Parathyroid adenoma (tissue), 2 donors: ENCODE measurements around the gene BIRC7.
A peak's percentile ranks its signal among the peaks of the same experiment; 100 is the strongest.

Source experiments
- H2AFZ ChIP-seq: fragments of 300-600 bp; sonication (generic); one replicate; pipeline ENCODE4 v1.7.0; 2017; ENCODE audit warnings: antibody characterized with exemption, mild to moderate bottlenecking
- H3K27ac ChIP-seq: fragments of 300-600 bp; sonication (generic); one replicate; pipeline ENCODE4 v1.7.0; 2017
- H3K27me3 ChIP-seq: fragments of 300-600 bp; sonication (generic); one replicate; pipeline ENCODE4 v1.7.0; 2017; ENCODE audit warnings: low read length; ENCODE audit not compliant: control insufficient read depth, insufficient read depth
- H3K36me3 ChIP-seq: fragments of 300-600 bp; sonication (generic); one replicate; pipeline ENCODE4 v1.7.0; 2017; ENCODE audit warnings: low read length; ENCODE audit not compliant: control insufficient read depth, insufficient read depth
- H3K4me1 ChIP-seq: fragments of 300-600 bp; sonication (generic); one replicate; pipeline ENCODE4 v1.7.0; 2017; ENCODE audit warnings: control low read depth
- H3K4me2 ChIP-seq: fragments of 300-600 bp; sonication (generic); one replicate; pipeline ENCODE4 v1.7.0; 2017; ENCODE audit warnings: low read length
- H3K4me3 ChIP-seq: fragments of 300-600 bp; sonication (generic); one replicate; pipeline ENCODE4 v1.7.0; 2017; ENCODE audit warnings: low read depth, low read length
- H3K79me2 ChIP-seq: fragments of 300-600 bp; sonication (generic); one replicate; pipeline ENCODE4 v1.7.0; 2017; ENCODE audit warnings: control low read depth
- H3K9ac ChIP-seq: fragments of 300-600 bp; sonication (generic); one replicate; pipeline ENCODE4 v1.7.0; 2017; ENCODE audit warnings: mild to moderate bottlenecking
- H3K9me3 ChIP-seq: fragments of 300-600 bp; sonication (generic); one replicate; pipeline ENCODE4 v1.7.0; 2017; ENCODE audit warnings: low read length; ENCODE audit not compliant: control insufficient read depth
- CTCF ChIP-seq: fragments of 300-600 bp; sonication (generic); IDR thresholded peaks from one replicate; pipeline ENCODE4 v1.7.0; 2017; ENCODE audit warnings: antibody characterized with exemption, mild to moderate bottlenecking
- donor health status: primary hyperparathyroidism.

The BIRC7 gene

DNA sequence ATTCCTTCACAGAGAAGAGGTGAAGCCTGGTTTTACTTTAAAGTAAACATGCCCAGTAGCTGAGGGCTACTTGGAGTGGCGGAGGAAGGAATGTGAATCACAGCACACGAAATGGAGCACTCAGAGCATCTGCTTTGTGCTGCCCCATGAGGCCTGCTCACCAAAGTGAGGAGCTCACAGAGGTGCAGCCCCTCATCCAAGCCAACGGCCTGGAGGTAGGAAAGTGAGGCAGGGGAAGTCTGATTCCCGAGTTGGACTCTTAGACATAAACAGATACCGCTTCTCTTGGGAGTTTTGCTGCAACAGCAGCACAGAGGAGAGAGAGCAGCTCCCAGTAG lies 23.3 kb upstream of the BIRC7 start:
- Histone ChIP-seq H3K79me2 (peaks cover 70% of the 10 kb centered on the region), H2AFZ (no peak overlapping the region), H3K9me3 (no peaks in the 10 kb centered on the region), H3K4me1 (peaks cover 20% of the 10 kb centered on the region), H3K27ac (no peak overlapping the region), H3K4me3 (no peak overlapping the region), H3K27me3 (no peaks in the 10 kb centered on the region), H3K4me2 (no peak overlapping the region), H3K9ac (no peak overlapping the region), H3K36me3 (no peaks in the 10 kb centered on the region)
- no peak for TF ChIP-seq CTCF

DNA sequence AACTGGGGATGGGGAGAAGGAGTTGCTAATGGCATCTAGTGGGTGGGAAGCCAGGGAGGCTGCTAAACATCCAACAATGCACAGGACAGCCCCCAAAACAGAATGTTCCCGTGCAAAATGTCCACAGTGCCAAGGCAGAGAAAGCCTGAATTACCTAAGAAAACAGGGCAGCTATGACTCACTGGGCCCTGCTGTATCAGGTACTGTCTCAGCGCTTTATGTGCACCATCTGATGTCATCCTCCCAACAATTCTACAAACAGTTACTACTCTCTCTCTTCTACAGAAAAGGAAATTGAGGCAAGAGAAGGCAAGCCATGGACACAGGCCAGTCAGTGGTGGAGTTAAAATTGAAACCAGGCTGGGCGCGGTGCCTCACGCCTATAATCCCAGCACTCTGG lies 22.9 kb upstream of the BIRC7 start:
- H3K36me3 ChIP-seq, result no peaks in the 10 kb centered on the region
- H3K27me3 ChIP-seq, result no peaks in the 10 kb centered on the region
- no peak overlapping the region for H2AFZ ChIP-seq
- H3K4me1 ChIP-seq, result peaks cover 20% of the 10 kb centered on the region
- TF ChIP-seq CTCF, result no peak
- H3K4me2 ChIP-seq, result no peak overlapping the region
- no peak overlapping the region for H3K4me3 ChIP-seq
- no peak overlapping the region for H3K9ac ChIP-seq
- H3K27ac ChIP-seq, result no peak overlapping the region
- peaks cover 68% of the 10 kb centered on the region for H3K79me2 ChIP-seq
- no peaks in the 10 kb centered on the region for H3K9me3 ChIP-seq

DNA sequence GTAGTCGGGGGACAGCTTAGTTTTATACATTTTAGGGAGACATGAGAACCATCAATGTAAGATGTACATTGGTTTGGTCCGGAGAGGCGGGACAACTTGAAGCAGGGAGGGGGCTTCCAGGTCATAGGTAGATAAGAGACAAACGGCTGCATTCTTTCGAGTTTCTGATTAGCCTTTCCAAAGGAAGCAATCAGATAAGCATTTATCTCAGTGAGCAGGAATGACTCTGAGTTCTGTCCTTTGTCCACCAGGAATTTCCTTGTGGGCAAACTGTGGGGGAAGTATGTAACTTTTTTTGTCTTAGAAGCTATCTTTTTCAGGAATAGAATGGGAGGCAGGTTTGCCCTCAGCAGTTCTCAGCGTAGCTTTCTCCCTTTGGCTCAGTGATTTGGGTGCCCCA lies 21.2 kb upstream of the BIRC7 start:
- Histone ChIP-seq H3K27ac (no peak overlapping the region), H3K4me3 (peak overlapping the region; percentile 77), H2AFZ (no peak overlapping the region), H3K4me1 (peaks cover 20% of the 10 kb centered on the region), H3K4me2 (peak overlapping the region; percentile 52), H3K9ac (no peak overlapping the region), H3K79me2 (peaks cover 60% of the 10 kb centered on the region), H3K27me3 (no peaks in the 10 kb centered on the region), H3K36me3 (no peaks in the 10 kb centered on the region), H3K9me3 (no peaks in the 10 kb centered on the region)
- no peak for TF ChIP-seq CTCF

DNA sequence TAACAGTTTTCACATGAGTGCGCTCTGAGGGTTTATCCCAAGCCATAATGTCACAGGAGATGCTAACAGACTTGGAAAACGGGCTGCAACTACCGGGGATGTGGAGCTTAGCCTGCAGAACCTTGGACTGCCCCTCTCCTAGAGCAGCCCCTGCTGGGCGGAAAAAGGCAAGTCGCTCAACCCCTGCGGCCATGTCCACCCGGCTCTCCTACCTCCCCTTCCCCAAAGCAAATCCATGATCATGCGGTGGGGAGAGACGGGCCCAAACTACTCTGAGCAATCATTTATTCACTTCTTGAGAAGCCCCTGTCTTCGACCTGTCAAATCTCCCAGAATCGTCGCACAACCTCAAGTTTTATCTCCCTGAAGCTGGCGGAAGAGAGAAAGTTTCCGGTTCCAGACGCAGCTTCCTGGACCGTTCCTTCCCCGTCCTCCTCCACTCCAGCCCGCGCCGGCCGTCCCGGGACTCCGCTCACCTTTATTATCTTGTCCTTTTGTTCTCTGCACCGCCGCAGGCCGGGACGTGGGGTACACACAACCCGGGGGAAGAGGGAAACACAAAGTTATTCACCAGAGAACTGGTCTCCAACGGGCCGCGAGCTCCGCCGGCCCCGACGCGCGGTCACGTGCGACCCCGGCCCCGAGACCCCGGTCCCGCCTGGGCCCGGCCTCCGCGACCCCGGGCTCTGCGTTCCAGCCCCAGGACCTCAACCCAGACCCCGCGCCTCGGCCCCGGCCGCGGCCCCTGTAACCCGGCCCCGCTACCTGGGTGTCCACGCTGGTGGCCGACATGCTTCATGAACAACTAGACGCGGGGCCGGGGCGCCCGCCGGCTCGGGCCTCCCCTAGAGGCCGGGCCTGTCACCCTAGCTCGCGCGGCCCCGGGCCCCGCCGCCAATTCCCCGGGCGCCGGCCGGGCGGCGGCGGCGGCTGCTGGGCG lies 20.3 kb upstream of the BIRC7 start:
- Histone ChIP-seq H3K9me3 (no peaks in the 10 kb centered on the region), H3K4me1 (peaks cover 17% of the 10 kb centered on the region), H3K9ac (peak overlapping the region; percentile 63), H3K79me2 (peaks cover 52% of the 10 kb centered on the region), H2AFZ (peak overlapping the region; percentile 39), H3K4me3 (peak overlapping the region; percentile 77), H3K4me2 (peak overlapping the region; percentile 52), H3K36me3 (no peaks in the 10 kb centered on the region), H3K27me3 (no peaks in the 10 kb centered on the region), H3K27ac (no peak overlapping the region)
- peak; percentile 18 for TF ChIP-seq CTCF
